Mesendoderm (in vitro differentiated cells): ENCODE results near the gene SORCS2.

Experiments
- DNase-seq: peaks from one replicate; pipeline ENCODE4 v3.0.0; 2013
- H2AK5ac ChIP-seq: 2 replicates; pipeline ENCODE4 v1.6.1; 2013; ENCODE audit warnings: low read length, inconsistent platforms
- H2BK120ac ChIP-seq: 2 replicates; pipeline ENCODE4 v1.6.1; 2013; ENCODE audit warnings: low read depth, mild to moderate bottlenecking, low read length, moderate library complexity, mixed read lengths
- H2BK15ac ChIP-seq: replicated peaks from 2 replicates; pipeline ENCODE4 v1.6.1; 2013; ENCODE audit warnings: low read depth, mild to moderate bottlenecking, moderate library complexity
- H2BK5ac ChIP-seq: 2 replicates; pipeline ENCODE4 v1.6.1; 2013; ENCODE audit warnings: low read length, inconsistent platforms
- H3K18ac ChIP-seq: 2 replicates; pipeline ENCODE4 v1.6.1; 2013; ENCODE audit warnings: mild to moderate bottlenecking, low read length, mixed read lengths
- H3K23ac ChIP-seq: one replicate; pipeline ENCODE4 v1.6.1; 2013; ENCODE audit warnings: low read length
- H3K27ac ChIP-seq: 2 replicates; pipeline ENCODE4 v1.5.1; 2013; ENCODE audit warnings: low read depth, mild to moderate bottlenecking, inconsistent platforms, low read length, moderate library complexity
- H3K27me3 ChIP-seq: 2 replicates; pipeline ENCODE4 v1.6.1; 2013; ENCODE audit warnings: low read length, control low read depth, mild to moderate bottlenecking, inconsistent platforms; ENCODE audit not compliant: insufficient read depth, poor library complexity
- H3K36me3 ChIP-seq: 2 replicates; pipeline ENCODE4 v1.6.1; 2013; ENCODE audit warnings: low read length, inconsistent platforms; ENCODE audit not compliant: control insufficient read depth, insufficient read depth
- H3K4ac ChIP-seq: one replicate; pipeline ENCODE4 v1.6.1; 2013; ENCODE audit warnings: low read depth, mild to moderate bottlenecking, low read length, moderate library complexity
- H3K4me1 ChIP-seq: 2 replicates; pipeline ENCODE4 v1.6.1; 2013; ENCODE audit warnings: low read depth, low read length, inconsistent platforms; ENCODE audit not compliant: control insufficient read depth
- H3K4me2 ChIP-seq: 2 replicates; pipeline ENCODE4 v1.6.1; 2013; ENCODE audit warnings: low read length
- H3K4me3 ChIP-seq: 2 replicates; pipeline ENCODE4 v1.5.1; 2013; ENCODE audit warnings: mild to moderate bottlenecking, low read length
- H3K56ac ChIP-seq: one replicate; pipeline ENCODE4 v1.6.1; 2013; ENCODE audit warnings: low read length
- H3K79me1 ChIP-seq: 2 replicates; pipeline ENCODE4 v1.6.1; 2013; ENCODE audit warnings: low read length, inconsistent platforms
- H3K79me2 ChIP-seq: 2 replicates; pipeline ENCODE4 v1.6.1; 2013; ENCODE audit warnings: mild to moderate bottlenecking, low read length; ENCODE audit not compliant: control insufficient read depth, insufficient read depth
- H3K9ac ChIP-seq: 2 replicates; pipeline ENCODE4 v1.6.1; 2013; ENCODE audit warnings: low read length, inconsistent platforms
- H4K5ac ChIP-seq: one replicate; pipeline ENCODE4 v1.6.1; 2013; ENCODE audit warnings: low read length
- H4K8ac ChIP-seq: one replicate; pipeline ENCODE4 v1.6.1; 2013; ENCODE audit warnings: low read depth, mild to moderate bottlenecking, control low read depth, low read length, moderate library complexity
- WGBS: extraction: QIAGEN DNeasy Blood & Tissue Kit; methylation state at CpG from one replicate; pipeline ENCODE4 v1.1.7; 2013; ENCODE audit warnings: low lambda C conversion rate, missing lambda C conversion rate; ENCODE audit not compliant: insufficient coverage; ENCODE audit errors: extremely low coverage; 5-methylcytosine and 5-hydroxymethylcytosine counted together

SORCS2 gene

GRCh38 chr4:7377223-7377865 is 185.0 kb downstream of the SORCS2 start:
- DNase-seq: no peak
- Histone ChIP-seq H3K4me2 (no peak overlapping the region), H3K27ac (no peak overlapping the region)

GRCh38 chr4:7379186-7379585 is 186.8 kb downstream of the SORCS2 start:
- H2BK15ac ChIP-seq: no peak overlapping the region
- WGBS: no CpG with 5 or more reads among the region's 9 CpGs
- H3K56ac ChIP-seq: no peak overlapping the region
- H3K79me1 ChIP-seq: no peaks in the 10 kb centered on the region
- no peak overlapping the region for H4K8ac ChIP-seq
- no peaks in the 10 kb centered on the region for H3K4me1 ChIP-seq
- no peak for DNase-seq
- H3K9ac ChIP-seq: no peak overlapping the region
- no peak overlapping the region for H2AK5ac ChIP-seq
- no peak overlapping the region for H2BK5ac ChIP-seq
- no peak overlapping the region for H3K4me3 ChIP-seq
- H3K27me3 ChIP-seq: no peaks in the 10 kb centered on the region
- no peaks in the 10 kb centered on the region for H3K79me2 ChIP-seq
- no peak overlapping the region for H3K4ac ChIP-seq
- H4K5ac ChIP-seq: no peak overlapping the region
- H3K23ac ChIP-seq: no peak overlapping the region
- H2BK120ac ChIP-seq: no peak overlapping the region
- H3K18ac ChIP-seq: no peak overlapping the region
- H3K4me2 ChIP-seq: no peak overlapping the region
- H3K36me3 ChIP-seq: no peaks in the 10 kb centered on the region
- no peak overlapping the region for H3K27ac ChIP-seq

More at GRCh38 chr4:7377223-7377865, 185.0 kb downstream of the SORCS2 start:
- Histone ChIP-seq H3K4me3 (no peak overlapping the region), H3K23ac (no peak overlapping the region), H4K5ac (no peak overlapping the region), H3K36me3 (no peaks in the 10 kb centered on the region), H2BK15ac (no peak overlapping the region), H3K27me3 (no peaks in the 10 kb centered on the region), H4K8ac (no peak overlapping the region), H3K18ac (no peak overlapping the region), H3K79me1 (no peaks in the 10 kb centered on the region), H3K4me1 (no peaks in the 10 kb centered on the region), H3K4ac (no peak overlapping the region), H2BK5ac (no peak overlapping the region), H3K9ac (no peak overlapping the region), H3K56ac (no peak overlapping the region), H2BK120ac (no peak overlapping the region), H2AK5ac (no peak overlapping the region), H3K79me2 (no peaks in the 10 kb centered on the region)
- WGBS: no CpG with 5 or more reads among the region's 15 CpGs

DNA sequence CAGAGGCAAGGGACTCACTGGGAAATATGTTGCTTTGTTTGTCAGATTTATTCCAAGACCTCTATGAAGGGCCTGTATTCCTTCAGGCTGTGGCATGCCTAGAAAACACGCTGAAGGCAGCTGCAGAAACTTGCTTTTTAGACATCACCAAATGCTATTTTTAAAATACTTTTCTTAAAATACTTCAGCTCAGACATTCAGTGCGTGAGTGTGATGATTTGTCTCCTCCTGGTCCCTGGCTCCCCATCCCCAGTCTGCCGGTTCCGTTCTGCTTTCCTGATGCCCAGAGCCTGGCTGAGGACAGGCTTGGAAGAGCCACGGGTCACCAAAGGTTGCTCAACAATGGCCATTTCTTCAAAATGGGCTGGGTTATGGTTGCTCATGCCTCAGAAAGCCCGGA is 187.4 kb downstream of the SORCS2 start:
- Histone ChIP-seq H2BK120ac (no peak overlapping the region), H2BK15ac (no peak overlapping the region)

GRCh38 chr4:7381221-7381889 is 189.0 kb downstream of the SORCS2 start:
- no peak overlapping the region for H3K27ac ChIP-seq
- no peak overlapping the region for H2BK15ac ChIP-seq
- no peaks in the 10 kb centered on the region for H3K27me3 ChIP-seq
- no peak overlapping the region for H2BK120ac ChIP-seq
- H2BK5ac ChIP-seq: no peak overlapping the region
- H3K18ac ChIP-seq: no peak overlapping the region
- H3K23ac ChIP-seq: no peak overlapping the region
- DNase-seq: no peak
- no CpG with 5 or more reads among the region's 9 CpGs for WGBS
- H3K36me3 ChIP-seq: no peaks in the 10 kb centered on the region
- H3K4ac ChIP-seq: no peak overlapping the region
- no peak overlapping the region for H3K56ac ChIP-seq
- H3K4me3 ChIP-seq: no peak overlapping the region
- H3K79me2 ChIP-seq: no peaks in the 10 kb centered on the region
- H3K4me1 ChIP-seq: no peaks in the 10 kb centered on the region
- H4K8ac ChIP-seq: no peak overlapping the region
- no peak overlapping the region for H2AK5ac ChIP-seq
- H4K5ac ChIP-seq: no peak overlapping the region
- no peak overlapping the region for H3K4me2 ChIP-seq
- no peaks in the 10 kb centered on the region for H3K79me1 ChIP-seq
- no peak overlapping the region for H3K9ac ChIP-seq

More for the DNA sequence above, 187.4 kb downstream of the SORCS2 start:
- H3K4me3 ChIP-seq: no peak overlapping the region
- no peak overlapping the region for H3K4me2 ChIP-seq
- no peak overlapping the region for H3K4ac ChIP-seq
- H3K27ac ChIP-seq: no peak overlapping the region
- H2BK5ac ChIP-seq: no peak overlapping the region
- H3K56ac ChIP-seq: no peak overlapping the region
- H3K79me1 ChIP-seq: no peaks in the 10 kb centered on the region
- WGBS: no CpG with 5 or more reads among the region's 6 CpGs
- no peak for DNase-seq
- no peak overlapping the region for H4K8ac ChIP-seq
- no peak overlapping the region for H3K9ac ChIP-seq
- H3K79me2 ChIP-seq: no peaks in the 10 kb centered on the region
- H3K27me3 ChIP-seq: no peaks in the 10 kb centered on the region
- no peak overlapping the region for H3K18ac ChIP-seq
- H2AK5ac ChIP-seq: no peak overlapping the region
- no peaks in the 10 kb centered on the region for H3K36me3 ChIP-seq
- no peaks in the 10 kb centered on the region for H3K4me1 ChIP-seq
- H4K5ac ChIP-seq: no peak overlapping the region
- no peak overlapping the region for H3K23ac ChIP-seq

GRCh38 chr4:7381890-7382633 is 189.7 kb downstream of the SORCS2 start:
- H3K56ac ChIP-seq: no peak overlapping the region
- H3K79me2 ChIP-seq: no peaks in the 10 kb centered on the region
- no peaks in the 10 kb centered on the region for H3K4me1 ChIP-seq
- no peak overlapping the region for H4K5ac ChIP-seq
- H2BK5ac ChIP-seq: no peak overlapping the region
- no peaks in the 10 kb centered on the region for H3K79me1 ChIP-seq
- H3K27ac ChIP-seq: no peak overlapping the region
- no peak overlapping the region for H2BK15ac ChIP-seq
- DNase-seq: no peak
- no peak overlapping the region for H3K9ac ChIP-seq
- H3K4ac ChIP-seq: no peak overlapping the region
- no peak overlapping the region for H3K18ac ChIP-seq
- WGBS: no CpG with 5 or more reads among the region's 9 CpGs
- H3K23ac ChIP-seq: no peak overlapping the region
- no peak overlapping the region for H3K4me3 ChIP-seq
- no peak overlapping the region for H2BK120ac ChIP-seq
- H4K8ac ChIP-seq: no peak overlapping the region
- no peaks in the 10 kb centered on the region for H3K27me3 ChIP-seq
- H2AK5ac ChIP-seq: no peak overlapping the region
- no peaks in the 10 kb centered on the region for H3K36me3 ChIP-seq
- H3K4me2 ChIP-seq: no peak overlapping the region
